Heart left ventricle (tissue), 16 donors: ENCODE measurements around the gene TBC1D1. TPM values are rescaled to one million over a fixed set of nuclear protein-coding genes. Genes with fewer than 3 reads are reported as not detected.

Experiments
- ATAC-seq, 4 donors: fragments of 200-7000 bp; cut with Tn5 transposase; one replicate each; pipeline ENCODE4 v1.9.1; 2020 to 2022; ENCODE audit warnings: moderate library complexity in 4 of 4, mild to moderate bottlenecking in 3 of 4, moderate number of reproducible peaks in 1 of 4
- DNase-seq, 5 donors: peaks; one replicate each; pipeline ENCODE4 v3.0.0-alpha.2; 2020
- H3K27ac ChIP-seq, 12 donors: fragments of 200-600 bp; sonication (generic) in 4 of 12; one replicate each; pipeline versions ENCODE4 v1.5.0 to v1.8.0; 2016 to 2022; ENCODE audit warnings: mild to moderate bottlenecking in 2 of 12
- H3K27me3 ChIP-seq, 9 donors: fragments of 200-600 bp; sonication (generic) in 2 of 9; one replicate each; pipeline versions ENCODE4 v1.5.1 to v1.8.0; 2016 to 2022; ENCODE audit warnings: mild to moderate bottlenecking in 3 of 9
- H3K36me3 ChIP-seq, 9 donors: fragments of 200-600 bp; sonication (generic) in 2 of 9; one replicate each; pipeline versions ENCODE4 v1.5.0 to v1.8.0; 2018 to 2022; ENCODE audit warnings: mild to moderate bottlenecking in 2 of 9
- H3K4me1 ChIP-seq, 12 donors: fragments of 200-600 bp; sonication (generic) in 4 of 12; one replicate each; pipeline versions ENCODE4 v1.5.0 to v1.8.0; 2016 to 2022; ENCODE audit warnings: mild to moderate bottlenecking in 3 of 12
- H3K4me3 ChIP-seq, 12 donors: fragments of 200-600 bp; sonication (generic) in 4 of 12; one replicate each; pipeline versions ENCODE4 v1.5.0 to v1.8.0; 2017 to 2022; ENCODE audit warnings: mild to moderate bottlenecking in 9 of 12, moderate library complexity in 4 of 12
- H3K9me3 ChIP-seq, 12 donors: fragments of 200-600 bp; sonication (generic) in 4 of 12; one replicate each; pipeline versions ENCODE4 v1.5.0 to v1.8.0; 2016 to 2022; ENCODE audit warnings: mild to moderate bottlenecking in 1 of 12
- POLR2A ChIP-seq, 2 donors: fragments of 450-650 bp; IDR thresholded peaks; one replicate each; pipeline ENCODE4 v1.6.1; 2017; ENCODE audit warnings: antibody characterized with exemption in 2 of 2, mild to moderate bottlenecking in 2 of 2, moderate library complexity in 2 of 2
- WGBS, 4 donors: extraction: QIAGEN DNeasy Blood & Tissue Kit in 2 of 4; methylation state at CpG; one replicate each; pipeline versions ENCODE4 v1.1.5 to v1.1.7; 2013 to 2018; 5-methylcytosine and 5-hydroxymethylcytosine counted together
- intact Hi-C, 10 donors: fragments of 100-400 bp; cut with DNase I; formaldehyde crosslinking; loops; one replicate each; pipeline versions ENCODE4 v1.11.1 to v1.14.2; 2022
- polyA plus RNA-seq, 2 donors: library from polyadenylated mRNA; stranded (reverse); fragments of 200-250 nt; gene quantifications; one replicate each; pipeline ENCODE4 v1.2.3, GENCODE V29; 2013
- total RNA-seq, 9 donors: library from RNA; depleted of rRNA in 2 of 9; stranded (reverse); fragments of >200 nt in 2 of 9; fragmentation: NEBNext Ultra II Directional in 3 of 9; extraction: Animal tissue kit (Norgen Biotek cat#: 25700) in 3 of 9; gene quantifications; one replicate each; pipeline versions ENCODE4 v1.1.0 to v1.2.4, GENCODE V29; 2016 to 2023
- TF ChIP-seq, protein P1 (sequence below), 12 donors: fragments of 200-600 bp; sonication (generic) in 4 of 12; IDR thresholded peaks; one replicate each; pipeline versions ENCODE4 v1.5.0 to v1.8.0; 2018 to 2022; ENCODE audit warnings: antibody characterized with exemption in 12 of 12, mild to moderate bottlenecking in 5 of 12
- donor health status: ischemic (EF 13 %, LVEDD 7.1; RV severe dilation, severe dysfunction).
- donor health status: healthy with polysubstance abuse.
- donor health status: DM: no; HTN: yes; CAD: no.
- donor health status: DM: no; HTN: no; CAD: no.
- donor health status: ischemic (EF 25% LVEDD 6.9; RV normal size, moderate dysfunction).
- donor health status: ischemic (EF 25% LVEDD 5.7; RV mildly dilated, moderate dysfunction).
- donor health status: healthy.
- donor health status: DM: yes; HTN: yes; CAD: no.
- donor health status: ischemic (EF 35%, LVEDD 5.7; RV mildly dilated, moderate dysfunction).
- donor health status: nonischemic (EF 11% LVEDD 7.7; RV severe dilation, severe dysfunction).
- donor health status: DM: yes; HTN: yes; CAD: no.
- donor health status: PGD.
- donor health status: ischemic (EF 29% LVEDD 5.4; RV normal size, mild dysfunction).
- donor health status: nonischemic (EF 23%, LVEDD 6.1; RV moderate dilation, normal function).

TBC1D1 gene
- total and polyA plus RNA-seq, 11 donors = 81.7 to 269 (median 140) TPM

DNA sequence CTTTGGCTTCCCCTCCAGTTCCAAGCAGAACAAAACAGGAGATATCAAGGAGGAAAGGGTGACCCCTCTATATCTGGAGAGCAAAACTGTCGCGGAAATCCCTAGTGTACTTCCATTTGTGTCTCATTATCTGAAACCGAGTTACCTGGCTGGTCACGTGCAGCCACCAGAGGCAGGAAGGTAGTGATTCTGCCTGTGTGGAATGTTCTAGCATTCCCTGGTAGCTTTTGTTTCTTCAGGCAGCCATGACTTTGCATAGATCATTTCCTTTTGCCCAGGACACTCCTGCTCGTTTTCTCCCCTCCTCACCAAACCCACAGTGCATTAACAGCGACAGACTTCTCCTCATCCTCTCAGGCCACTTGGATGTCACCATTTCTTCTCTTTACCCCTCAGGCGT is 177.2 kb downstream of the TBC1D1 start:
- intact Hi-C loops = loop anchor here in 7 of 10 donors (2.0 to 10.0 kb wide), 11 partner anchors 94 to 797 kb away; partner anchors contain the start of gene FAM114A1 (in 1 of the 7)
- no peak for TF ChIP-seq POLR2A (IDR thresholded peaks at IDR 0.05)
- TF ChIP-seq, protein P1, sequence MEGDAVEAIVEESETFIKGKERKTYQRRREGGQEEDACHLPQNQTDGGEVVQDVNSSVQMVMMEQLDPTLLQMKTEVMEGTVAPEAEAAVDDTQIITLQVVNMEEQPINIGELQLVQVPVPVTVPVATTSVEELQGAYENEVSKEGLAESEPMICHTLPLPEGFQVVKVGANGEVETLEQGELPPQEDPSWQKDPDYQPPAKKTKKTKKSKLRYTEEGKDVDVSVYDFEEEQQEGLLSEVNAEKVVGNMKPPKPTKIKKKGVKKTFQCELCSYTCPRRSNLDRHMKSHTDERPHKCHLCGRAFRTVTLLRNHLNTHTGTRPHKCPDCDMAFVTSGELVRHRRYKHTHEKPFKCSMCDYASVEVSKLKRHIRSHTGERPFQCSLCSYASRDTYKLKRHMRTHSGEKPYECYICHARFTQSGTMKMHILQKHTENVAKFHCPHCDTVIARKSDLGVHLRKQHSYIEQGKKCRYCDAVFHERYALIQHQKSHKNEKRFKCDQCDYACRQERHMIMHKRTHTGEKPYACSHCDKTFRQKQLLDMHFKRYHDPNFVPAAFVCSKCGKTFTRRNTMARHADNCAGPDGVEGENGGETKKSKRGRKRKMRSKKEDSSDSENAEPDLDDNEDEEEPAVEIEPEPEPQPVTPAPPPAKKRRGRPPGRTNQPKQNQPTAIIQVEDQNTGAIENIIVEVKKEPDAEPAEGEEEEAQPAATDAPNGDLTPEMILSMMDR (IDR thresholded peaks at IDR 0.05) = no peak
- Histone ChIP-seq H3K4me1 (peaks cover 10 to 66% (median 26%) of the 10 kb centered on the region in 12 donors), H3K27ac (peak overlapping the region in 9 of 12 donors; percentile 18 to 57 (median 39)), H3K27me3 (no peaks in the 10 kb centered on the region), H3K9me3 (no peaks in the 10 kb centered on the region), H3K4me3 (no peak overlapping the region), H3K36me3 (peaks cover 0 to 36% (median 14%) of the 10 kb centered on the region in 9 donors)
- no peak for ATAC-seq
- no peak for DNase-seq
- 65 to 78% (median 74%) methylated on average over 7 of the region's 7 CpGs for WGBS, 4 donors

DNA sequence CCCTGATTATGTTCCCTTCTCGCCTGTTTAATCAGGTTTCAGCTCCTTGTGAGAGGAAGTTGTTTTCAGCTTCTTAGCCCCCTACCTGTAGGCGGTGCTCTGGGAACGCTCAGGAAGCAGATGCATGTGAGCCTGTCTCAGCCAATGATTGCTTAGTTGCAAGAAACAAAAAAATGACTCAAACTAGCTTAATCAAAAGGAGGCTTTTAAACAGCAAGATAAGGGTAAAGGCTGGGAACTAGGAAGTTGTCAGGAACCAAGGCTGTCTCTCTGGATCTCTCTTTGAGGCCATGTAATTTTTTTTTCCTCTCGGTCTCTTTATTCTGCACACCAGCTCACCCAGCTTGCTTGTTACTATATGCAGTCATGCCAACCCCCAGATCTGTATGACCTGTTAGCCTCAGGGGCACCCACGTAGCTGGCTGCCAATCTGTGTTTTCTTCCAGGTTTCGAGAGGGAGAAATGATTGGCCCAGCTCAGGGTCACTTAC is 178.4 kb downstream of the TBC1D1 start:
- H3K27ac ChIP-seq = peak overlapping the region in 10 of 12 donors; percentile 18 to 71 (median 41)
- H3K4me3 ChIP-seq = no peak overlapping the region
- no peaks in the 10 kb centered on the region for H3K9me3 ChIP-seq
- H3K36me3 ChIP-seq = peaks cover 0 to 38% (median 18%) of the 10 kb centered on the region in 9 donors
- DNase-seq (no peak), ATAC-seq (peak in 3 of 4 donors; percentile 38 to 56 (median 55))
- no peaks in the 10 kb centered on the region for H3K27me3 ChIP-seq
- TF ChIP-seq, protein P1 (IDR thresholded peaks at IDR 0.05) = peak in 9 of 12 donors; percentile 16 to 58 (median 32)
- no peak for TF ChIP-seq POLR2A (IDR thresholded peaks at IDR 0.05)
- WGBS, 4 donors = 44 to 66% (median 59%) methylated on average over 6 of the region's 6 CpGs
- peaks cover 10 to 78% (median 33%) of the 10 kb centered on the region in 12 donors for H3K4me1 ChIP-seq
- intact Hi-C loops = loop anchor here in 7 of 10 donors (2.0 to 10.0 kb wide), 11 partner anchors 93 to 795 kb away; partner anchors contain the start of gene FAM114A1 (in 1 of the 7)

DNA sequence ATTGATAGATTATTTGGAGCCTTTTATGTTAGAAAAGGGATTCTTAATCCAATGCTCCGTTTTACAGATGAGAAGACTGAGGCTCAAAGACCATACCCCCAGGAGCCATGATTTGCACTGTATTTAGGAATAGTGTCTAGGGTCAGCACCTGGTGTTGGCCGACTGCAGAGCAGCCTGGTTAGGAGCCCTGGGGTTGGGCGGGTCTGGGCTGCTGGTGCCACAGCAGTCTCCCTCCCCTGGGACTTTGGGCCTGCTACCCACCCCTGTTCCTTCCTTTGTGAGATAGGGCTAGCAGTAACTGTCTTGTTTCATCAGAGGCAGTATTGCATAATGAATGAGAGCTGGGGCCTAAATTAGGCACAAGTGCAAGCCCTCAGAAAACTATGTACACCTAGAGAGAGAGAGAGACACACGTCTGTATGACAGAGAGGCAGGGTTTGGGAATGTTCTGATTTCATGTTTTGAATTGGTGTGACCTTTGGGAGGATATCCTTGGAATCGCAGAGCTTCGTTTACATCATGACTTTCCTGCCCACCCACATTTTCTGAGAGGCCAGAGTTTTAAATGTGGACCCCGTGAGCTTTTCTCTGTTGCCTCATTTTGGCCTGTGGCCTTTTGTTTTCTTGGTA is 181.0 kb downstream of the TBC1D1 start:
- peak in 4 of 5 donors; percentile 44 to 81 (median 51) for DNase-seq
- H3K4me3 ChIP-seq = no peak overlapping the region
- H3K27me3 ChIP-seq = no peaks in the 10 kb centered on the region
- intact Hi-C loops = loop anchor here in 6 of 10 donors (5.0 to 10.0 kb wide), 7 partner anchors 83 to 793 kb away; partner anchors contain the start of gene FAM114A1 (in 1 of the 6)
- peak overlapping the region in 11 of 12 donors; percentile 47 to 92 (median 75) for H3K27ac ChIP-seq
- TF ChIP-seq, protein P1 (IDR thresholded peaks at IDR 0.05) = peak in 4 of 12 donors; percentile 16 to 28 (median 19)
- TF ChIP-seq POLR2A (IDR thresholded peaks at IDR 0.05) = no peak
- WGBS, 4 donors = 19 to 46% (median 28%) methylated on average over 7 of the region's 7 CpGs
- peak; percentile 73 to 91 (median 87) for ATAC-seq
- H3K4me1 ChIP-seq = peaks cover 10 to 94% (median 51%) of the 10 kb centered on the region in 12 donors
- peaks cover 0 to 30% (median 21%) of the 10 kb centered on the region in 9 donors for H3K36me3 ChIP-seq
- no peaks in the 10 kb centered on the region for H3K9me3 ChIP-seq

DNA sequence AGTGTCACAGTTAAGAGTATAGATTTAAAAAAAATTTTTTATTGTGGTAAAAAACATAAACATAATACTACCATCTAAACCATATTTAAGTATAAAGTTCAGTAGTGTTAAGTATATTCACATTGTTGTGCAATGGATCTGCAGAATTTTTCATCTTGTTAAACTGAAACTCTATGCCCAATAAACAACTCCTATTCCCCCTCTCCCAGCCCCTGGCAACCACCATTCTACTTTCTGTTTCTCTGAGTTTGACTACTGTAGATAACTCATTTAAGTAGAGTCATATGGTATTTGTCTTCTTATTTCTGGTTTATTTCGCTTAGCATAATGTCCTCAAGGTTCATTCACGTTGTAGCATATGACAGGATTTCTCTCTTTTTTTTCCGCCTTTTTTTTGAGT is 181.7 kb downstream of the TBC1D1 start:
- H3K4me3 ChIP-seq = no peak overlapping the region
- 95 to 96% (median 96%) methylated on average over 3 of the region's 3 CpGs for WGBS, 4 donors
- DNase-seq = no peak
- H3K4me1 ChIP-seq = peaks cover 10 to 94% (median 52%) of the 10 kb centered on the region in 12 donors
- no peak for ATAC-seq
- peak overlapping the region in 11 of 12 donors; percentile 47 to 92 (median 75) for H3K27ac ChIP-seq
- TF ChIP-seq, protein P1 (IDR thresholded peaks at IDR 0.05) = no peak
- TF ChIP-seq POLR2A (IDR thresholded peaks at IDR 0.05) = no peak
- H3K36me3 ChIP-seq = peaks cover 0 to 30% (median 18%) of the 10 kb centered on the region in 9 donors
- intact Hi-C loops = loop anchor here in 6 of 10 donors (5.0 to 10.0 kb wide), 7 partner anchors 82 to 792 kb away; partner anchors contain the start of gene FAM114A1 (in 1 of the 6)
- no peaks in the 10 kb centered on the region for H3K9me3 ChIP-seq
- H3K27me3 ChIP-seq = no peaks in the 10 kb centered on the region
